Astrocyte (in vitro differentiated cells and primary cell): ENCODE measurements around the gene PCGF3.

ENCODE experiments used
- CTCF ChIP-seq: IDR thresholded peaks from 2 replicates; pipeline ENCODE4 v1.5.1; 2011; ENCODE audit warnings: low read depth, mild to moderate bottlenecking, inconsistent platforms, low read length, moderate library complexity; ENCODE audit not compliant: insufficient read depth
- EZH2 ChIP-seq: IDR thresholded peaks from 2 replicates; pipeline ENCODE4 v1.6.1; 2012; ENCODE audit warnings: mild to moderate bottlenecking, low read length, inconsistent platforms; ENCODE audit not compliant: insufficient read depth

DNA sequence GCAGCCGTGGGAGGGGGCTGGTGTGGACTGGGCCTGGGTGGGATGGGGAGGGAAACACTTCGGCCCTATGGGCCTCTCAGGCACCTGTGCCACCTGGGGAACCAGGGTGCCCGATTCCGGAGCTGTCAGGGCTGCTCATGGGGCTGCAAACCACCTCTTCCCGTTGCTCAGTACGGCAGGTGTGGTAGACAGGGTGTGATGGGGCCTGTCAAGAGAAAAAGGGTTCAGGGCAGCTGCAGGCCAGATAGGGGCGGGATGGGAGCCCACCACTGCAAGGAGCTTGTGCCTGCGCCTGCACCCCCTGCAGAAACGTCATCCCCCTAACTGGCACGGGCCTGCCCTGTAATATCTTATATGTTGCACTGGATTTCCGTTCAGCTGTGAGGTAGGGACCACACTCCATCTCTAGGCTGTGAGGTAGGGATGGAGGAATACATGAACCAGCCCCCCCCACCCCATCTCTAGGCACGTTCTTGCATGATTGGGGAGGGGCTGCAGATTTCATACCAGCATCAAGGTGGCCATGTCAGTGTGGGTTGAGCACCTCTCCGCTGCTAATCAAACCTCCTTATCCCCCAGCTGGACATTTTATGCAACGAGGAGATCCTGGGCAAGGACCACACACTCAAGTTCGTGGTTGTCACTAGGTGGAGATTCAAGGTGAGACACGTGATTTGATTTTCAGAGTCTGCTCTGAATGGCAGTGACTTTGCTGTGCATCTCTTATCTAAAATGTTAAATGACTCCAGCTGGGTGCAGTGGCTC is 59.0 kb downstream of the PCGF3 start:
- TF ChIP-seq CTCF (no peak), EZH2 (no peak)
